HEK293T (cell line): ENCODE results near the gene LETMD1.

Source experiments
- ARNT ChIP-seq: fragments of 450-650 bp; IDR thresholded peaks from 2 replicates; pipeline ENCODE4 v1.6.1; 2017; ENCODE audit warnings: mild to moderate bottlenecking
- BHLHE40 ChIP-seq: fragments of 450-650 bp; IDR thresholded peaks from 2 replicates; pipeline ENCODE4 v1.6.1; 2016; ENCODE audit warnings: mild to moderate bottlenecking, moderate library complexity, borderline replicate concordance
- FOXK2 ChIP-seq: fragments of 450-650 bp; IDR thresholded peaks from 2 replicates; pipeline ENCODE4 v1.6.1; 2016; ENCODE audit warnings: mild to moderate bottlenecking
- FOXM1 ChIP-seq: fragments of 450-650 bp; IDR thresholded peaks from 2 replicates; pipeline ENCODE4 v1.6.1; 2017; ENCODE audit warnings: mild to moderate bottlenecking, borderline replicate concordance
- HDGF ChIP-seq: fragments of 450-650 bp; IDR thresholded peaks from 2 replicates; pipeline ENCODE4 v1.6.1; 2017; ENCODE audit warnings: antibody characterized with exemption, borderline replicate concordance
- NFRKB ChIP-seq: fragments of 450-650 bp; IDR thresholded peaks from 2 replicates; pipeline ENCODE4 v1.6.1; 2016; ENCODE audit warnings: mild to moderate bottlenecking, moderate library complexity
- SP1 ChIP-seq: fragments of 450-650 bp; IDR thresholded peaks from 2 replicates; pipeline ENCODE4 v1.6.1; 2017
- SUZ12 ChIP-seq: fragments of 450-650 bp; IDR thresholded peaks from 2 replicates; pipeline ENCODE4 v1.6.1; 2016; ENCODE audit warnings: mild to moderate bottlenecking
- TARDBP ChIP-seq: fragments of 450-650 bp; IDR thresholded peaks from 2 replicates; pipeline ENCODE4 v1.6.1; 2016
- ZNF384 ChIP-seq: fragments of 450-650 bp; IDR thresholded peaks from 2 replicates; pipeline ENCODE4 v1.6.1; 2016

DNA sequence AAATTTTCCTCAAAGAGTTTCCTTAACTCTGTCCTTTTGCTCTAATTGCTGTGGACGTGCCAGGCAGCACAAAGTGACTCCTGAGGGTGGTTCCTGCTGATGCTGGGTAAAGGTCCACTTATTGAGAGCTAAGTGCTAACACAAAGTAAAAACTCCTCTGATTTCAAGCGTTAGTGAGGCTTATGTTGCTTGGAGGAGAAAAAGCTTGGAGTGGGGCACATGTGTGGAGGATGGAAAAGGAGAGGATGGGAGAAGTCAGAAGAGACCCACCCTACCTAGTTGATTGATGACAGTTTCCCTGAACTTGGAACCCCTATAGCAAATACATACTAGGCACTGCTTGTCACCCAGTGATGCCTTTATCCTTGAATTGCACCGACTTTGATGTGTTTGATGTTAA is 11.8 kb upstream of the LETMD1 start:
- TF ChIP-seq SP1 (no peak), HDGF (no peak), TARDBP (no peak), FOXM1 (no peak), BHLHE40 (no peak), ZNF384 (no peak), ARNT (no peak), SUZ12 (no peak), FOXK2 (no peak), NFRKB (no peak)
